ENCODE measurements around the gene ZNF541. TPM values are rescaled to one million over a fixed set of nuclear protein-coding genes. Genes with fewer than 3 reads are reported as not detected.

ZNF541 gene
- total and polyA plus RNA-seq, 5 donors: 0.20 to 0.23 TPM; not detected in 3

Other genes with a start within 250 kb of the ZNF541 start
- 1 to 10 TPM in 3 of 4 donors, under 1 TPM in 1; 0.65 to 2.5 (median 1.4) TPM for gene C5AR2, start 241.0 kb downstream of the ZNF541 start, total RNA-seq
- 0.79 TPM for gene C5AR2, start 241.0 kb downstream of the ZNF541 start, polyA plus RNA-seq
- 1 to 10 TPM; 5.5 to 8.1 (median 6.1) TPM for gene DHX34, start 223.8 kb downstream of the ZNF541 start, total RNA-seq
- gene DHX34, start 223.8 kb downstream of the ZNF541 start, polyA plus RNA-seq: 5.5 TPM
- gene MEIS3, start 153.6 kb downstream of the ZNF541 start, total RNA-seq: 1 to 10 TPM; 2.6 to 9.8 (median 6.1) TPM
- gene MEIS3, start 153.6 kb downstream of the ZNF541 start, polyA plus RNA-seq: 4.1 TPM
- gene SLC8A2, start 101.3 kb downstream of the ZNF541 start, total RNA-seq: under 1 TPM in 2 of 4 donors, not detected in 2; 0.09 to 0.26 TPM
- 0.36 TPM for gene SLC8A2, start 101.3 kb downstream of the ZNF541 start, polyA plus RNA-seq
- 1 to 10 TPM; 6.4 to 9.4 (median 7.8) TPM for gene KPTN, start 88.9 kb downstream of the ZNF541 start, total RNA-seq
- gene KPTN, start 88.9 kb downstream of the ZNF541 start, polyA plus RNA-seq: 9.9 TPM
- 100 to 1,000 TPM in 3 of 4 donors, 10 to 100 TPM in 1; 91.7 to 111 (median 105) TPM for gene NAPA, start 58.1 kb downstream of the ZNF541 start, total RNA-seq
- gene NAPA, start 58.1 kb downstream of the ZNF541 start, polyA plus RNA-seq: 102 TPM
- gene BICRA, start 36.0 kb upstream of the ZNF541 start, total RNA-seq: 10 to 100 TPM in 2 of 4 donors, 1 to 10 TPM in 2; 9.7 to 13.6 (median 11.0) TPM
- gene BICRA, start 36.0 kb upstream of the ZNF541 start, polyA plus RNA-seq: 9.2 TPM
- gene EHD2, start 140.3 kb upstream of the ZNF541 start, total RNA-seq: 10 to 100 TPM; 32.8 to 61.9 (median 49.1) TPM
- 34.8 TPM for gene EHD2, start 140.3 kb upstream of the ZNF541 start, polyA plus RNA-seq
- gene NOP53, start 172.4 kb upstream of the ZNF541 start, total RNA-seq: 100 to 1,000 TPM; 191 to 248 (median 237) TPM
- 322 TPM for gene NOP53, start 172.4 kb upstream of the ZNF541 start, polyA plus RNA-seq
- 1,000 to 10,000 TPM in 2 of 4 donors, 100 to 1,000 TPM in 2; 857 to 1,126 (median 1,037) TPM for gene SELENOW, start 205.6 kb upstream of the ZNF541 start, total RNA-seq
- gene SELENOW, start 205.6 kb upstream of the ZNF541 start, polyA plus RNA-seq: 1,795 TPM
- not detected for gene TPRX1, start 231.4 kb upstream of the ZNF541 start, total RNA-seq
- gene TPRX1, start 231.4 kb upstream of the ZNF541 start, polyA plus RNA-seq: not detected
- not detected for gene CRX, start 248.8 kb upstream of the ZNF541 start, total RNA-seq
- not detected for gene CRX, start 248.8 kb upstream of the ZNF541 start, polyA plus RNA-seq

All from right cardiac atrium (tissue), 5 donors.